OCI-M2 (cell line): Measurements from ENCODE around the gene LIMS2.

Experiments
- DNase-seq: peaks from one replicate; lab custom pipeline; 2025; ENCODE audit not compliant: unreplicated experiment; lab: John Stamatoyannopoulos, UW

LIMS2 gene, protein sequence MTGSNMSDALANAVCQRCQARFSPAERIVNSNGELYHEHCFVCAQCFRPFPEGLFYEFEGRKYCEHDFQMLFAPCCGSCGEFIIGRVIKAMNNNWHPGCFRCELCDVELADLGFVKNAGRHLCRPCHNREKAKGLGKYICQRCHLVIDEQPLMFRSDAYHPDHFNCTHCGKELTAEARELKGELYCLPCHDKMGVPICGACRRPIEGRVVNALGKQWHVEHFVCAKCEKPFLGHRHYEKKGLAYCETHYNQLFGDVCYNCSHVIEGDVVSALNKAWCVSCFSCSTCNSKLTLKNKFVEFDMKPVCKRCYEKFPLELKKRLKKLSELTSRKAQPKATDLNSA

DNA sequence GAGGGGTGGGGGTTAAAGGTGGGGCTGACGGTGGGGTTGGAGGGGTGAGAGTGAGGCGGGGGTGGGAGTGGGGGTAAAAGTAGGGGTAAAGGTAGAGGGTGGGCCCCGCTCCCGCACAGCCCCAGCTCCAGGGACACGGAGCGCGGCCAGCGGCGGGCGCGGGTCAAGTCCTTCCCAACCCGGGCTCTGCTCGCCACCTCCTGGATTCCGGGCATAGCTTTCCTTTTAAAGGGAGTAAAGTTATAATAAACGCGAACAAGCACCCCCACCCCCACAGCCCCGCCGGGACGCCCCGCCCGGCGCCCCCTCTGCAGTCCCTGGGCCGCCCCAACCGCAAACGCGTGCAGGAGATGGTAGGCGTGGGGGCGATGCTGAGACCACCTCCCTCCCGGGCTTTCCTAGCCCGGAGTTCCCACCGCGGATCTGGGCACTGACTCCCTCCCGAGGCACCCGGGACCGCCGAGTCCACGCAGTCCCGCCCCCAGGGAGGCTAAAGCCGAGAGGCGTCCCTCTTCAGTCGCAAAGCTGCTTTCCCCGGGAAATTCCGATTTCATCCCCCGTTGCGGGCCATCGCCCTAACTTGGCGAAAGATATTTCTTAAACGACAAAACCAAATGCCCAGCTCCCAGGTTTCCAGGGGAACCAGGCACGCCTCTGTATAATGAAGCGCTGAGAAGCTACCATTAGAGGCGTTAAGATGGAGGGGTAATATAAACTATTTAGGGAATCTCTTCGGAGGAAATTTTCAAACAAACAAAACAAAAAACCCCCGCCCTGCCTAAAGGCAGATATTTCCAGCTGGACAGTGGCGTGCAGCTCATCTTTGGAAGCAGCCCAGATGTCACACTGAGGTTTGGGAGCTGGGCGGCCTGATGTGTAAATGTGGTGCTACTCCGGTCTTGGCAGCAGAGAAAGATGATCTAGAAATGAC lies at the start of gene LIMS2:
Gene LIMS2, minus strand, starts transcription at position 200 of the 931 bp plus-strand sequence. CDS start 506 bp downstream, outside the sequence.
- no peak for DNase-seq

- no peak for DNase-seq
These were observed 47.5 kb upstream of the LIMS2 start for GRCh38 chr2:127722807-127723206.

DNA sequence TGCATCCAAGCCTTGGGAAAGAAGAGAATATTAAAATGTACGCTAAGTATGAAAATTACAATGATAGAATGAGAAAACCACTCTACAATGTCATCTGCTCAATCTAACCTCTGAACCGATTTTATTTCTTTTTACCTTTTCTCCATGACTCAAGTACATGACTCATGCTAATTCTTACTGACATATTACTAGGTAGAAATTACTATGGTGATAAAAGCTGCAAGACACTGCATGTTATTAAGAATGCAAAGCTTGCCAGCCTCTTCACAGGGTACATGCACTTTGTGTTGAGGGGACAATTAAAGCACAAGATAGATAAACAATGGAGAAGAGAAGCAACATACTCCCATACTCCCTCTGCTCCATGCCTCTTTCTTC lies 46.6 kb upstream of the LIMS2 start:
- no peak for DNase-seq

- DNase-seq = no peak
These were observed 46.1 kb upstream of the LIMS2 start for GRCh38 chr2:127721311-127721977.

- no peak for DNase-seq
These were observed 44.2 kb upstream of the LIMS2 start for GRCh38 chr2:127719301-127720218.

DNA sequence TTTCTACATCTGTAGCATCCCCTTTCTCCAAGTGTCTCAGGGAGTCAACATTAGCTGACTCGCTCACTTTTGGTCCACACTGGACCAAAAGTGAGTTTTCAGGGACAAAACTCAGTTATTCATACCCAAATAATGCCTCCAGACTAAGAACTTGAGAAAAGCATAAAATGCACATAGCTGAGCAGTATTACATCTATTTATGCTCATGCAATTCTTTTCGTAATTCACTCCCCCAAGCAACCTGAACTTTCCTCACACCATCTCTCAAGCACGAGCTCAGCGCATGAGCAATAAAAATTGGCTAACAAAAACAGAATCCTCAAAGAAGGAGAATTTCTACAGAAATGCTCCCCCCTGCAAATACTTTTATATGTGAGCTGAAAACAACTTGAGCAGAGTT lies 42.9 kb upstream of the LIMS2 start:
- no peak for DNase-seq

GRCh38 chr2:127715778-127716449 lies 40.6 kb upstream of the LIMS2 start:
- DNase-seq = no peak

- no peak for DNase-seq
These were observed 38.2 kb upstream of the LIMS2 start for GRCh38 chr2:127713562-127713961.

DNA sequence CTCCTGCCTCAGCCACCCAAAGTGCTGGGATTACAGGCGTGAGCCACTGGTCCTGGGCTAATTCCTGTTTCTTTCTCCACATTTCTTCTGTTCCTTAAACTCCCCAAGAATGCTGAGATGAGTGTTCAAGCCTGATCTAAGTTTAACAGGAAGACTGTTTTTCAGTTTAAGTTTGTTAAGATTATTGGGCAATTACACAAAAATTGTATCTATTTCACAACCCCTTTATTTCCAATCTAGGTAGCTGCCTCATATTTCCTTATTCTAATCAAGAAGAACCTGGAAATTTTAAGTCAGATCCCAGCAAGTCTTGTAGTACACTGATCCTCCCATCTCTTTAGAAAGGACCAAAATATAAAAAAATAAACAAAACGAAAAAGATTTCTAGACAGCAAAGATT lies 37.7 kb upstream of the LIMS2 start:
- DNase-seq = no peak

- DNase-seq = no peak
These were observed 34.0 kb upstream of the LIMS2 start for GRCh38 chr2:127709336-127709735.

- DNase-seq = no peak
These were observed 32.7 kb upstream of the LIMS2 start for GRCh38 chr2:127707890-127708648.

DNA sequence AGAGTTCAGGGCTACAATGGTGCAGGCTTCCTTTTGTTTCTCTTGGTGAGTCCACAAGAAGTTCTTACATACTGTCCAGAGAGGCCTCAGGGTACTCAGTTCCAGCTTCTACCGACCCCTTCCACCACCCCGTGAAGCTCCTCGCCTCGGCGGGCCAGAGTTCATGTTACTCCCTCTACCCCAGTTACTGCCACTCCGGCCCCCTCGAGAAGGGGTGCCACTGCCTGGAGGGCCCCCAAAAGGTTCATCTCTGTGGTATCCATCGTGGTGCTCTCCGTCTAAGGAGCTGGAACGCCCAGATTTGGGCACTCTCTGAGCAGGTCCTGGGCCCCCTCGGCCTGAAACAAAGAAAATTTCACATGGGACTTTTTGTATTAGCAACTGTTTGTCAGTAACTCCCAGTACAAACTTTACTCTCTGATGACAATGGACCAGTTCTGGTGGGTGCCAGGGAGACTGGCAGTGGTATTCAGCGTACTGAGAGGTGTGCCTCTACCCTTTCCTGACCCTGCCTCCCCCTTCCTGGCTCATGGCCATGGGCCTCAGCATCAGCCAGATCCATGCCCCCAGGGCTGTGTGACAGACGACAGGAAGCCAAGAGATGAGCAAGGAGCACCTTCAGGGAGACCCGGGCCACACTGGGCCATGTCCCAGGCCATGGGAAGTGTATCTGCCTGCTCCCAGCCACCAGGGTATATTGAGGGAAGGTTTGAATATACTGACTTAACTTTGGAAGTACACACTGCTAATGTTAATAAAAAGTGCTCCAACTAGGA lies 31.1 kb upstream of the LIMS2 start:
- no peak for DNase-seq

DNA sequence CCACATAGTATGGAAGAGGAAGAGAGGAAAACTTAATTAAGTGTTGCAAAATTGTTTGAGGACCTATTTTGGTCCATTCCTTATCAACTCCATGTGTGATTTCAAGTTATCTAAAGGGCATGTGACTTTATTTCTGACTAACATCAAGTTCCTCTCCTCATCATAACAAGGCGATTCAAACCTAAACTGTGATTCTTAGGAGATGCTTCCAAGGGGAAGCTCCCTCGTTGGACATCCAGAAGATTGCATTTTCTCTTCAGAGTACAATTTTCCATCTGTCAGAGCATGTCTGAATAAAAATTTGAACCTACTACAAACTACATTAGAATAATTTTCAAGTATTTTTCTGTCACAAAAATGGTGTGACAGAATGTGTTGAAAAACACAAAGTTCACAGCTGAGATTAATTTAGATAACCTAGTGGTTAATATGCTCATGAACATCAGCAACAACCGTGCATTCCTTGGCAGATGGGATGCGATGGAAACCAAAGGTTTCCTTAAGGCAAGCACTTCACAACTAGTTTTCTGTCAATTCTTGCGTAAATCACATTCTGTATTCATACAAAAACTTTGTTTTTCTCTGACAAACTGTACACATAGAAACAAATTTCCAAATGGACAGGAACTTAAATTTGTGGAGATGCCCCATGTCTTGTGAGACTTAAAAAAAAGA lies 30.2 kb upstream of the LIMS2 start:
- DNase-seq = no peak

DNA sequence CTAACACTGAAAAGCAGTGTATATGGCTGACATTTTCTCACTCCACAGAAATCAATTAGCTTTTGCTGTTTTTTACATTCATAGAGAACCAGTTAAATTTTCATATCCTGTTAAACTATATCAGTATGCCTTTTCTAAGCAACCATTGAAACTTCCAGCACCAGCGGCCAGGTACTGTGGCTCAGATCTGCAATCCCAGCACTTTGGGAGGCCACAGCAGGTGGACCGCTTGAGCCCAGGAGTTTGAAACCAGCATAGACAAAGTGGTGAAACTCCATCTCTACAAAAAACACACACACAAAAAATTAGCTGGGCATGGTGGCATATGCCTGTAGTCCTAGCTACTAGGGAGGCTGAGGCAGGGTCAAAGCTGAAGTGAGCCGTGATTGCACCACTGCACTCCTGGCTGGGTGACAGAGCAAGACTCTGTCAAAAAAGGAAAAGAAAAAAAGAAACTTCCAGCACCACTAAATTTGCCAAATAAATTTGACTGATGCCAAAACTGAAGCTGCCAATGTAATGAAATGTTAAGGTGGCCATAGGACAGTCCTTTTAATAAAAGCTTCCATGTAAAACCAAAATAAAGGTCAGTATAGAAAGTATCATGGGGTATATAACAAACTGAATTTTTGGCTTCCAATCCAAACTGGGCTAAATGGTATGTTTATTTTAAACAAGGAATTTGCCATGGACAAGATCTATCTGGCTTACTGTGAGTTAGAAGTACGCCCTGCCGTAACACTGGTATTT lies 29.5 kb upstream of the LIMS2 start:
- DNase-seq = no peak

DNA sequence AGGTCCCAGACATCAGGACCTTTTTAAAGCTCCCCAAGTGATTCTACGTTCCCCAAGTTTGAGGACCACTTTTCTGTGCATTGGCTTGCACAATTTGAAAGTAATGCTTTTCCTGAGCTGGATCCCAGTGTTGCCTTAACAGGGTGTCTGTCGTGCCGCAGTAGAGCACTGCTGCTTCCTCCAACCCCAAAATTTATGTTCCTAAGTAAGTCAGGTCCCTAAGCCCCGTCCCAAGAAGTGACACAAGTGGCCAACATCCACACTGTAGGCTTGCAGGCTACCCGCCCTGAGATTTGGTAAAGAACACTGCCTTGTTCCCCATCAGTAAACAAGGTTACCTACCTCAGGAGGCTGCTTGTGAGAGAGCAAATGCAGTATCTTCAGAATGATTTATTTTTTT lies 28.0 kb upstream of the LIMS2 start:
- DNase-seq = no peak

DNA sequence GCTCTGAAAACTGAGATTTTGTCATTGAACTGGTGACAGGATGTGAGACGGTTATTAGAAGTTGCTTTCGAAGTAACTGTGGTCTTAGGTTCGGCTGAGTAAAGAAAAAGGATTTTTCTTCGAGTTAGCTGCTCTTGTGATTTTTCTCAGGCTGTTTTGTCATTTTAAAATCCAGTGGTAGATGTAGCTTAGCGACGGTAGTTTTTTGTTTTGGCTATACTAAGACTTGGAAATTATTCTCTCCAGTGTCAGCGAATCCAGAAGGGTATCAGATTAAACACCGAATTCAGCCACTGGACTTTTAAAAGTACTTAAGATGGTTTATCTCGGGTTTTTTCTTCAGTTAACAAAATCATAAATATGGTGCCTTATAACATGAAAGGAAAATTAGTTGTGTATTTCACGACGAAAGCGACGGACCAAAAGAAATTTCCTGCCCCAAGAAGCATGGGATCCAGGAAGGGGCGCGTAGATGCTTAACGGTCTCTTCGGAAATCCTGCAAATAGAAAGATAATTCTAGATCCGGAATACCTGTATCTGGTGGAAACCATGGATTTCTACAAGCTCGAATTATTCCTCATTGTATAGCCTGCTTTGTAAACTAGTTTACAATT lies 27.2 kb upstream of the LIMS2 start:
- no peak for DNase-seq
